Measurements from ENCODE around the gene C15orf62. TPM values are rescaled to one million over a fixed set of nuclear protein-coding genes. Genes with fewer than 3 reads are reported as not detected.

C15orf62 gene
- total RNA-seq, 5 donors from 2014 or later (not counting 1 experiment from before 2014, with no cell fraction given), result 0.60 to 3.2 (median 2.4) TPM

Other genes with a start within 250 kb of the C15orf62 start
- gene CCDC32, start 204.9 kb upstream of the C15orf62 start, total RNA-seq, result 10 to 100 TPM; 19.9 to 31.5 (median 27.2) TPM
- 10 to 100 TPM; 17.4 to 24.7 (median 18.9) TPM for gene RPUSD2, start 200.7 kb upstream of the C15orf62 start, total RNA-seq
- gene KNL1, start 175.7 kb upstream of the C15orf62 start, total RNA-seq, result 1 to 10 TPM in 4 of 5 donors, under 1 TPM in 1; 0.55 to 3.8 (median 1.7) TPM
- gene RAD51, start 74.8 kb upstream of the C15orf62 start, total RNA-seq, result 1 to 10 TPM in 4 of 5 donors, under 1 TPM in 1; 0.85 to 2.5 (median 1.2) TPM
- 10 to 100 TPM; 23.9 to 32.3 (median 26.9) TPM for gene RMDN3, start 14.7 kb upstream of the C15orf62 start, total RNA-seq
- gene GCHFR, start 5.9 kb upstream of the C15orf62 start, total RNA-seq, result 10 to 100 TPM; 13.7 to 29.9 (median 28.4) TPM
- 10 to 100 TPM; 20.0 to 38.9 (median 30.8) TPM for gene ZFYVE19, start 37.1 kb downstream of the C15orf62 start, total RNA-seq
- gene DNAJC17, start 37.5 kb downstream of the C15orf62 start, total RNA-seq, result 10 to 100 TPM; 33.1 to 47.5 (median 45.1) TPM
- gene PPP1R14D, start 58.7 kb downstream of the C15orf62 start, total RNA-seq, result not detected
- gene SPINT1, start 74.1 kb downstream of the C15orf62 start, total RNA-seq, result 1 to 10 TPM; 1.6 to 6.6 (median 5.1) TPM
- gene RHOV, start 104.3 kb downstream of the C15orf62 start, total RNA-seq, result not detected
- gene VPS18, start 124.5 kb downstream of the C15orf62 start, total RNA-seq, result 10 to 100 TPM; 16.2 to 23.4 (median 21.3) TPM
- under 1 TPM in 3 of 5 donors, not detected in 2; 0.12 to 0.25 (median 0.13) TPM for gene DLL4, start 159.4 kb downstream of the C15orf62 start, total RNA-seq
- 1 to 10 TPM in 4 of 5 donors, under 1 TPM in 1; 0.44 to 7.5 (median 7.2) TPM for gene CHAC1, start 183.5 kb downstream of the C15orf62 start, total RNA-seq